GM21381 (cell line): Measurements from ENCODE around the gene NR3C1.

Source experiments
- ATAC-seq: cut with Tn5 transposase; IDR thresholded peaks from one replicate; pipeline ENCODE4 v1.9.1; 2021; ENCODE audit warnings: mild to moderate bottlenecking, moderate library complexity; ENCODE audit not compliant: unreplicated experiment

The NR3C1 gene

DNA sequence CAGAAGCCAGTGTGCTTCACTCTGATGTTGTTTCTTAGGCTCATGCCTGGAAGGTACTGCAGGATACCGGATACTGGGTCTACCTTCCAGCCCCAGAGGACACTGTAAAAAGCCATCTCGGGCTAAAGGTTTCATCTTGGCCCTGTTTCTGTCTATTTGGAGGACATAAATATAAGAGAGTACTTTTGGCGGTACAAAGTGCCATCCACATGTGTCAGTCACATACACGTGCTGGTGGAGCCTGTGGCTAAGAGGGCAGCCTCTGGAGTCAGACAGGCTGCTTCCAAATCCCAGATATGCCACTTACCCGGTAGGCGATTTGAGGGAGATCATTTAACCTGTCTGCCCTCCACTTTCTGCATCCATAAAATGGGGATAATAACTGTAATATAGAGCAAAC lies 160.4 kb downstream of the NR3C1 start:
- no peak for ATAC-seq

DNA sequence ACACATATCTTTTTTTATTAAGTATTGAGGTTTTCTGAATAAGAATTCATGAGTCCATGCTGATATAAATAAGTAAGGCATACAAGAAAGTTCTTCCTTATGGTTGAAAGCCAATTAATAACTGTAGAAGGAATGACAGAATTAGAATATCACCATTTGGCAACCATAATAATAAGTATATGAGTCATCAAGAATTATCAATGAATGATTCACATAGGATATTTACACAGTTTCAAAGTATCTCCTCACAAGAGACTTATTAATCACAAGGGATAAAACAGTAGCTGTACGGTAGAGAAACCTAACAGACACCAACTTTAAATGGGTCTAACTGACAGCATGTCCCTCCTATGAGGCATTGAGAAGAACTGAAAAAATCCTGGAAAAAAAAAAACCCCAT lies 161.6 kb downstream of the NR3C1 start:
- no peak for ATAC-seq

DNA sequence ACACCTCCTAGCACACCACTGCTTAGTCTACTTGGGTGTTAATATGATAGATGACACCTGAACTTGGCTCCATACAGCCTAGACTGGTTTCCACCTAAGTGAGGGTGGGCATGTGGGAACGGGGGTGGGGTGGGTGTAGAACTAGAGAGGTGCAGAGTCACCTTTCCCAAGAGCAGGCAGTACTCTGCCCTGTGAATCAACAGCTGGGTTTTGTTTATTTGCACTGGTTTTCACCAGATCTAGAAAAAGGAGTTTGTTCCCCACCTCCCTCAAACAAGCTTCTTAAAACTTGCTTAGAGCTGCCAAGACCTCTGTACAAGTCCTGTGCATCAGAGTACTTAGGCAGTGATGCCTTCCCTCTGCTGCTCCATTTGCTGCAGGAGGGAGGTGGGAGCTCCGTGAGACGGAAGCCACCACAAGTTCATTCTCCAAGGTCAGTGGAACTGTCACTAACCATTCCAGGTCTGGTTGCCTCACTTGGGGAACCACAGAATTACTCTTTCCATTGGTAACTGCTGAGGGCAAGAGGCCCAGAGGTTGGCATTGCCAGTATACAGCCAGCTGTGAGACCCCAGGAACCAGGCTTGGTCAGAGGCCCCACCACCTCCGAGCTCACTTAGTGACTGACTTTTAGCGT lies 163.5 kb downstream of the NR3C1 start:
- ATAC-seq = no peak

DNA sequence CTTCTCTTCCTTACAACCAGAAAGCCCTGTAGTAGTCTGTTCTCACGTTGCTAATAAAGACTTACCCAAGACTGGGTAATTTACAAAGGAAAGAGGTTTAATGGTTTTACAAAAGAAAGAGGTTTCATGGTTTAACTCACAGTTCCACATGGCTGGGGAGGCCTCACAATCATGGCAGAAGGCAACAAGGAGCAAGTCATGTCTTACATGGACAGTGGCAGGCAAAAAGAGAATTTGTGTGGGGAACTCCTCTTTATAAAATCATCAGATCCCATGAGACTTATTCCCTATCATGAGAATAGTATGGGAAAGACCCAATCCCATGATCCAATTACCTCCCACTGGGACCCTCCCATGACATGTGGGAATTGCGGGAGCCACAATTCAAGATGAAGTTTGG lies 164.9 kb downstream of the NR3C1 start:
- ATAC-seq = no peak

DNA sequence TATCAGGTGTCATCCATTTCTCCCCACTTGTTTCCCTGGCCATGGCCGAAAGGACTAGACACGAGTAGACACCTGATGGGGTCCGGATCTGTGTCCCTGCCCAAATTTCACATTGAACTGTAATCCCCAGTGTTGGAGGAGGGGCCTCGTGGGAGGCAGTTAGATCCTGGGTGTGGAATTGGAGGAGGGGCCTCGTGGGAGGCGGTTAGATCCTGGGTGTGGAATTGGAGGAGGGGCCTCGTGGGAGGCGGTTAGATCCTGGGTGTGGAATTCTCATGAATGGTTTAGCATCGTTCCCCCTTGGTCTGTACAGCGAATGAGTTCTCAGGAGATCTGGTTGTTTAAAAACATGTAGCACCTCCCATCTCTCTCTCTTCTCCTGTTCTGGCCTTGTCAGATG lies 165.8 kb downstream of the NR3C1 start:
- no peak for ATAC-seq

DNA sequence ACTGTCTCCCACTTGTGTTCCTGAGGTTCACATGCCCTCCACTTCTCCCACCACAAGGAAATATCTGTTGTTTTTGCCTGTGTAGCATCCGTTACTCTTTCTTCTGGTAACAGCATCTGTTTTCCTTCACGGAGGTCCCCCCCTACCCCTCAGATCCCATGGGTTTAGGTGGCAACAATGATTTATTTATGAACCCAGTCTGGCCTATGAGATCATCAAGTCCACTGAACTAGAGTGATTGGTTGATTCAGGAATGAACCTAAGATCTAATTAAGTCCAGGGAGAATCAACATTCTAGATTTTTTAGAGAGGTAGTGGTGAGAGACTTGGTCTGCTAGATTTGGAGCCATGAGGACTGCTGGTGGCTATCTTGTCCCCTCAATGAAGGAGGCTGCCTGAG lies 166.8 kb downstream of the NR3C1 start:
- no peak for ATAC-seq

DNA sequence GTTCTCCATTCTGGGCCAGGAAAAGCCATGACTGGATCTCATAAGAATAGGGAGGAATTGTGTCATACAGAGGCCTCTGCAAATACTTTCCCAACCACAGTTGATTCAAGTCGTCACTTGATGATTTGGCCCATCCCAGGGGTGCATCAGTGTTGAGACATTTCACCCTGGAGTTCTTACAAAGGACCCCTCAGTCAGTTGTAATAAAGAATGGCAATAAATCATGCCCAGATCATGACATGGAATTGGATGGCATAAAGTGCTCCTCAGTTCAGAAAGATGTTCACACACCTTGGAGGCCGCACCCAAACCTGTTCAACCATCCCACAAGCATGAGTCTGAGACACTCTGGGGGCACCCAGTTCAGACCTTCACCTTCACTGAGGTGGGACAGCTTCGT lies 168.1 kb downstream of the NR3C1 start:
- no peak for ATAC-seq

DNA sequence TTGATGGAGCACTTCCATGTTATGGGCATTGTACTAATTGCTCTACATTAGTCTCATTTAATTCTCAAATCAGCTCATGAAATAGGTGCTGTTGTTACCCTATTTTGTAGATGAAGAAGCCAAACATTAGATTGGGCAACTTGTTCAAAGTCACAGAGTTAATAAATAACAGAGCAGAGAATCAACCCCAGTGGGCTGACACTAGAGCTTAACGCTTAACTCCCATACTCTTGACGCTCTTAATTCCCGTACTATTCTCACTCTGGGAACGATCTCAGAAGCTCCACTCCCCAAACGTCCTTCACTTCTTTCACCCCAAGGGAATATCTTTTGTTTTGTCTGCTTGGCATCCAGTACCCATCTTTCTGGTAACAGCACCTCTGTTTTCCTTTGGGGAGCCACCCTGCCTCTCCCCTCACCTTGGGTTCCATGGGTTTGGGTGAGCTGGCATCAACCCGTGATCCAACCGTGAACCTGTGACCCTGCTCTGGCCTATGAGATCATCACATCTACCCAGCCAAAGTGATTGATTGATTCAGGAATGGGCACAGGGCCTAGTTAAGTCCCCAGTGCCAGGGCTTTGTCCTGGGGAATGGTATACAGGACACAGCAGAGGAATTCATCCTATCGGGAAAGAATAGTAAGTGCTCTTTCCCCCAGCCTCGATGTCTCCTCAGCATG lies 169.2 kb downstream of the NR3C1 start:
- ATAC-seq = no peak

DNA sequence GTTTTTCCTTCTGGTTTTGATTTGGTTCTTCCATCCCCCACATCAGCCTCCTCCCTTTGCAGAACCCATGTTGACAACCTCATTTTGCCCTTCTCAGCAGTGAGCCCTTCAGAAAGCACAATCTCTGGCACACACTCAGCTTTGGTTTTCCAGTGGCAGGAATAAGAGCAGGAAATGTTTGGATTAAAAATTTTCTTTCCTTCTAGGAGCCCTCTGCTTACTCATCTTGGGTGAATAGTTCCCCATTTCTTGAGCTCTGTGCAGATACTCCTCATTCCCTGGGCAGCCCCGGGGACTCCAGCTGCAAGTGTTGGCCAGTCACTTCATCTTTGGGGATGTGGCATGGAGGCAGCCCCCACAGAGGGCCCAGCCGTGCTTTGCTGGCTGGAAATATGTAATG lies 170.5 kb downstream of the NR3C1 start:
- no peak for ATAC-seq

DNA sequence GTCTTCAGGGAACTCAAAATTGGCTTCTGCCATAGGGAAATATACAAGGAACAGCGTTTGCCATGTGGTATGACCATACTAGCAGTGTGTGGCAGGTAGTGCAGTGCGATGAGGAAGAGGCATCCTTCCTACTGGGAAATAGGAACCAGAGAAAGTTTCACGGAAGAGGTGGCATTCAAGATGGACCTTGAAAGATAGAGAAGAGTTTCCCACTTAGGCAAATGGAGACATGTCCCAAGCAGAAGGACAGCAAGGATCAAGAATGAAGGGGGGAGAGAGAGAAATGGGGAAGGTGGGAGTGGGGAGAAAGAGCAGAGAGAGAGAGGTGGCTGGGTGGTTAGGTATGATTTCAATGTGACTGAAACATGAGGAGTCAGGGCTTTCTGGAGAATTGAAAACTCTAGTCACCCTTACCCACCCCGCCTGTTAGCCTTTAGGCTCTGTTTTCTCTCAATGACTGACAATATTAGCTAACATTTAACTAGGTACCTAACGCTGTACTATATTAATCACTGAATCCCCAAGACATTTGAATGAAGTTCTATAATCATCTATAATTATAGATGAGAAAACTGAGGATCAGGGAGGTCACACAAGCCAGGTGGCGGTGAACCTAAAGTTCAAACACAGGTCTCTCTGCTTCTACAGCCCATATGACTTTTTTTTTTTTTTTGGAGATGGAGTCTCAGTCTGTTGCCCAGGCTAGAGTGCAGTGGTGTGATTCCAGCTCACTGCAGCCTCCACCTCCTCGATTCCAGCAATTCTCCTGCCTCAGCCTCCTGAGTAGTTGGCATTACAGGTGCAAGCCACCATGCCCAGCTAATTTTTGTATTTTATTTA lies 171.3 kb downstream of the NR3C1 start:
- peak; percentile 25 for ATAC-seq

DNA sequence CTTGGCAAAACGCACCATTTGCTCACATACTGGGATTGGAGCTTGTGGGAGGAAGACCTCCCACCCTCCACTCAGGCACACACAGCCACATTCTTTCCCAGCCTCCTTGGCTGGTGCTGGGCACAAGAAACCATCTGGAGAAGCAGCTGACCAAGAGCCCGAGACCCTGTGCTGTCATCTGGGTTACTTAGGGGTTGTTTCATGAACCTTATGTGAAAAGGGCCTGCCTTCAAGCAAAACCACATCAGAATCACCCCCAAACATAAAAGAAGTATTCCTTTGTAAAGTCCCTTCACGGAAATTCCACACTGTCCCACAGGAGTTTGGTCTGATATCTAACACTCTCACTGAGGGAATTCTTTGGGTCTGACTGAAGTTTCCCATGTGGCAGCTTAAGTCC lies 172.1 kb downstream of the NR3C1 start:
- ATAC-seq = no peak

DNA sequence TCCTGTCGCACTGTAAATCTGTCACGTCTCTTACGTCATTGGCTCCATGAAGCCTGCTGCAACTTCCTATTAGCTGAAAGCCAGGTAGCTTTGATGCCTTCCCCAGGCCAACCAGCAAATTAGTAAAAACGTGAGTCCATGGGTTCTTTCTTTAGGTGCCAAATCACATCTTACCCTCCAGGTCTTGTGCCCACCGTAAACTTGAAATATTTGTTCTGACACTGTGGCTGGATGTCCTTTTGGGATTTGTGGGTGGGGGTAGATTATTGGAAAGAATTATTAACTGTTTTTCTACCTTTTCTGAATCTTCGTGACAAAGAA lies 172.8 kb downstream of the NR3C1 start:
- ATAC-seq = no peak

DNA sequence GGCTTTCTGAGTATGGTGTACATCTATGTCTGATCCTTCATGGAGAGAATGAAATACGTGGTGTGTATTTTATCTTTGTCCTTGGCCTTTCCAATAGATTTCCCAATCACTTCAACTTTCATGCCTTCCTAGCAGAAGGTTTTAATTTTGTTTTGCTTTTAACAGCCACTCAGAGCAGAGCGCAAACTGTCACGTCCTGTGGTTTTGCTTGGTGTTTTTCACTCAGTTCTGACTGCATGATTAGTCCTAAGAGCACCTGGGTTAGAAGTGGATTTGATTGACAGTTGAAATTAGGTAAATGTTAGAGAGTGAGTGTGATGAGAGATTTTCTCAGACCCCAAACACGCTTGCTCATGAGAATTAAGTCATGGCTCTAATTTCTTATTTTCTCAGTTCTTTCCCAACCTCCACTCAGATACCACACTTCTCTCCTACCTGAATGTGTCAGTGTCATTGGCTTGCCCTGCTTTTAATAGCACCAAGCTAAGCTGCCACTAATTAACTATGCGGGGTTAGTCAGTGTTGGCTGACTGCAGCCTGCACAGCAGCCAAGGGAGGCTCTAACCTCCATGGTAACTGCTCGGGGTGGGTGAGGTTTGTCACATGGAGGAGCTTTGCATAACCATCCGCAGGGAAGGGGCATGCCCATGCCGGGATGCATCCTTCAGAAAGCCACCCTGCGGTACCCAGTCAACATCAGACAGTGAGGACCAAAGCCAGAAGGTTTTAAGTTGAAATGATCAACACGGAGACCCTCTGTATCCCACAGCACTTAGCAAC lies 173.4 kb downstream of the NR3C1 start:
- peak; percentile 87 for ATAC-seq

DNA sequence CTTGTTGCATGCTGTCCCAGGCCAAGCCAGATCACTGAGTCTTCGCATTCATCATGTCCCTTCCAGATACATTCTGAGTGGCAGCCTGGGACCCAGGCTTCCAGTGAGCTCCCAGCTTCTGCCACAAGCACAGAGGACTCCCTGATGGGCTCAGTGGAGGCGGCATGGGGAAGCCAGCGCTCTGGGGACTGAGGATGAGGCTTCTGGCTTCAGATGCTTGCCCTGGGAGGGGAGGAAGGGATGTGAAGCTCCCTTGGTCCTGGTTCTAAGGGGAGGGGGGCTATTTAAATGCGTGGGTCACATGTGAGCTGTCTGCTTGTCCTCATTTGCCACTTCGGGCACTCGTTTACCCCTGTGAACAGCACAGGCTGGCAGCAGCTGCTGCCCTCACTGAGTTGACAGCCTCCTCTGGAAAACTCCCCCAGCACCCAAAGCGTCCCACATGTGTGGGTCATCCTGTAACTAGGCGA lies 174.0 kb downstream of the NR3C1 start:
- ATAC-seq = peak; percentile 35

DNA sequence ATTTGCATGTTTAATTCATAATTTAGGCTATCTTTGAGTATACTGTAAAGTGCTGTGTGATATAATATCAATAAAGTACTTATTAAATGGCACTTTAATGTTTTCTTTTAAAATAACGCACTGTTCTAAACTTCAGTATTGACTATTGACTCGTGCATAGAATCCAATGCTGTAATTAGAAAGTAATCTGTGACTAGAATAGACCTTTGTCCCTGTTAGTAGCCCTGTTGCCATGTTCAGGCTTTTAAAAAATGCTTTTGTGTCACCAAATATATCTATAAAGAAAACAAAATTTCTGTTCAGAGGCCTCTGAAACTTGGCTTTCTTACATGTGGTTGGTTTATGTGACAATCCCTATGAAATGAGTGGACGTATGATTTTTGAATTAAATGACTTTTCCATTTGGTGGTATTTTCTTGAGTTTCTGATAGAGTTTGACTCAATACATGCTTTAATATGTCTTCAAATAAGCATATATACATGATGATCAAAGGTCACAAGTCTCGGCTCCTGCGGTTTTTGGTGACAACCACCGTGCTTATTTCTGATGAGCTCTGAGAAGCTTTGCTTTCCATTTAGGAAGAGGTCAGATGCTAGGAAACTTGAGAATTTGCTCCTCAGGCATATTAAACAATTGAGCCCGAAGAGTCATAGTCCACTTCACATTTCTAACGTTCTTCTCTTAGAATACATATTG lies 174.7 kb downstream of the NR3C1 start:
- ATAC-seq = no peak
